Adrenal gland (tissue), 12 donors: Measurements from ENCODE around the gene ENPP5. TPM values are rescaled to one million over a fixed set of nuclear protein-coding genes. Genes with fewer than 3 reads are reported as not detected.

ENCODE experiments used
- DNase-seq, 7 donors: peaks; one replicate each; pipeline ENCODE4 v3.0.0-alpha.2; 2019 to 2020
- H3K27ac ChIP-seq, 5 donors: fragments of 200-600 bp; sonication (generic) in 4 of 5; 1 replicate in 3 of 5; 2 replicates in 2 of 5; pipeline versions ENCODE4 v1.5.1 to v1.8.0; 2016 to 2020; ENCODE audit warnings: mild to moderate bottlenecking in 1 of 5
- H3K27me3 ChIP-seq: fragments of 200-600 bp; 2 replicates; pipeline ENCODE4 v1.8.0; 2021
- H3K36me3 ChIP-seq, 2 donors: fragments of 200-600 bp; replicated peaks in 1 of 2; 1 replicate in 1 of 2; 2 replicates in 1 of 2; pipeline versions ENCODE4 v1.5.1 to v1.8.0; 2018 to 2022
- H3K4me1 ChIP-seq, 2 donors: fragments of 200-600 bp; replicated peaks in 1 of 2; 1 replicate in 1 of 2; 2 replicates in 1 of 2; pipeline versions ENCODE4 v1.5.1 to v1.8.0; 2018 to 2021
- H3K4me3 ChIP-seq, 4 donors: fragments of 200-600 bp; sonication (generic) in 3 of 4; one replicate each; pipeline ENCODE4 v1.5.1; 2016 to 2018
- H3K9me3 ChIP-seq, 3 donors: fragments of 200-600 bp; sonication (generic) in 1 of 3; replicated peaks in 1 of 3; 1 replicate in 2 of 3; 2 replicates in 1 of 3; pipeline versions ENCODE4 v1.5.1 to v1.8.0; 2016 to 2021
- POLR2A ChIP-seq, 2 donors: fragments of 450-650 bp; IDR thresholded peaks; one replicate each; pipeline ENCODE4 v1.6.1; 2017; ENCODE audit warnings: antibody characterized with exemption in 2 of 2, mild to moderate bottlenecking in 2 of 2, moderate library complexity in 1 of 2
- WGBS, 4 donors: extraction: QIAGEN DNeasy Blood & Tissue Kit in 2 of 4; methylation state at CpG; one replicate each; pipeline versions ENCODE4 v1.1.5 to v1.1.7; 2013 to 2017; 5-methylcytosine and 5-hydroxymethylcytosine counted together
- intact Hi-C, 2 donors: fragments of 100-400 bp; cut with DNase I; formaldehyde crosslinking; loops; one replicate each; pipeline versions ENCODE4 v1.14.1 to v1.15.0; 2022 to 2023
- polyA plus RNA-seq, 3 donors: library from polyadenylated mRNA; stranded (reverse); fragments of 200-250 nt in 2 of 3; fragments of 350-450 nt in 1 of 3; fragmentation: Illumina TruSeq in 1 of 3; extraction: RNeasy Lipid Tissue Mini Kit (QIAGEN cat#74804) in 1 of 3; gene quantifications; one replicate each; pipeline ENCODE4 v1.2.3, GENCODE V29; 2013 to 2014
- total RNA-seq, 9 donors: library from RNA; depleted of rRNA in 4 of 9; stranded (reverse); fragments of >200 nt in 4 of 9; fragments of 120-200 nt in 1 of 9; fragmentation: NEBNext Ultra II Directional in 1 of 9; extraction: Animal tissue kit (Norgen Biotek cat#: 25700) in 1 of 9; gene quantifications; one replicate each; pipeline versions ENCODE4 v1.1.0 to v1.2.4, GENCODE V29; 2013 to 2023
- TF ChIP-seq, protein P1 (sequence below), 6 experiments: fragments of 450-650 bp in 4 of 6; fragments of 200-600 bp in 2 of 6; sonication (generic) in 1 of 6; IDR thresholded peaks; 1 replicate in 5 of 6; 2 replicates in 1 of 6; pipeline versions ENCODE4 v1.5.1 to v1.8.0; 2016 to 2021; ENCODE audit warnings: antibody characterized with exemption in 6 of 6, mild to moderate bottlenecking in 2 of 6, moderate library complexity in 1 of 6
- donor health status: healthy with polysubstance abuse.
- donor health status: Bipolar disorder and iron deficiency.
- donor health status: DM: yes; HTN: yes; CAD: no.
- donor health status: DM: no; HTN: no; CAD: no.
- donor health status: DM: no; HTN: no; CAD: no.
- donor health status: DM: yes; HTN: yes; CAD: no.

ENPP5 gene
- total and polyA plus RNA-seq, 12 donors, result 2.2 to 25.7 (median 9.2) TPM

DNA sequence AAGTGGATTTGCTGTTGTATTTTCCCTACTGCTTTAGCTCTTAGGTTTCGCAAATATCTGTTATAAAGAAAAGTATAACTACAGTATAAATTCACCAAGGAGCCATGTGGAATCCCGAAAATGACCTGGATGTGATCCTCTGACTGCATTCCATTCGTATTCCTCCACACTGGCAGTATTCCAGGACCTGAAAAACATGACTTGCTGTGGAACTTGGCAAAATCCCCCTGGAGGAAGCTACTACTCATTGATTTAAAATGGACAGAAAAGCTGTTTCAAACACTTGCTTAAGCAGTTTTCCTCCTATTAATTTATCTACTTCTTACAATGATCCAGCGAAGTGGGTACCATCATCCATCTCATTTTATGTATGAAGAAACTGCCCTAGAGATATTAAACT, 13.3 kb upstream of the ENPP5 start:
- peak overlapping the region in 1 of 5 donors; percentile 31 for H3K27ac ChIP-seq
- peaks cover 0 to 18% of the 10 kb centered on the region in 2 donors for H3K4me1 ChIP-seq
- H3K27me3 ChIP-seq, result no peaks in the 10 kb centered on the region
- 42 to 59% (median 55%) methylated on average over 4 of the region's 4 CpGs for WGBS, 4 donors
- TF ChIP-seq, protein P1, sequence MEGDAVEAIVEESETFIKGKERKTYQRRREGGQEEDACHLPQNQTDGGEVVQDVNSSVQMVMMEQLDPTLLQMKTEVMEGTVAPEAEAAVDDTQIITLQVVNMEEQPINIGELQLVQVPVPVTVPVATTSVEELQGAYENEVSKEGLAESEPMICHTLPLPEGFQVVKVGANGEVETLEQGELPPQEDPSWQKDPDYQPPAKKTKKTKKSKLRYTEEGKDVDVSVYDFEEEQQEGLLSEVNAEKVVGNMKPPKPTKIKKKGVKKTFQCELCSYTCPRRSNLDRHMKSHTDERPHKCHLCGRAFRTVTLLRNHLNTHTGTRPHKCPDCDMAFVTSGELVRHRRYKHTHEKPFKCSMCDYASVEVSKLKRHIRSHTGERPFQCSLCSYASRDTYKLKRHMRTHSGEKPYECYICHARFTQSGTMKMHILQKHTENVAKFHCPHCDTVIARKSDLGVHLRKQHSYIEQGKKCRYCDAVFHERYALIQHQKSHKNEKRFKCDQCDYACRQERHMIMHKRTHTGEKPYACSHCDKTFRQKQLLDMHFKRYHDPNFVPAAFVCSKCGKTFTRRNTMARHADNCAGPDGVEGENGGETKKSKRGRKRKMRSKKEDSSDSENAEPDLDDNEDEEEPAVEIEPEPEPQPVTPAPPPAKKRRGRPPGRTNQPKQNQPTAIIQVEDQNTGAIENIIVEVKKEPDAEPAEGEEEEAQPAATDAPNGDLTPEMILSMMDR (IDR thresholded peaks at IDR 0.05), result peak in 3 of 6 experiments; percentile 13 to 29 (median 16)
- no peak for TF ChIP-seq POLR2A (IDR thresholded peaks at IDR 0.05)
- no peak overlapping the region for H3K4me3 ChIP-seq
- DNase-seq, result peak in 6 of 7 donors; percentile 23 to 68 (median 58)
- H3K36me3 ChIP-seq, result no peaks in the 10 kb centered on the region
- H3K9me3 ChIP-seq, result no peaks in the 10 kb centered on the region
- intact Hi-C loops, result no loop called here

DNA sequence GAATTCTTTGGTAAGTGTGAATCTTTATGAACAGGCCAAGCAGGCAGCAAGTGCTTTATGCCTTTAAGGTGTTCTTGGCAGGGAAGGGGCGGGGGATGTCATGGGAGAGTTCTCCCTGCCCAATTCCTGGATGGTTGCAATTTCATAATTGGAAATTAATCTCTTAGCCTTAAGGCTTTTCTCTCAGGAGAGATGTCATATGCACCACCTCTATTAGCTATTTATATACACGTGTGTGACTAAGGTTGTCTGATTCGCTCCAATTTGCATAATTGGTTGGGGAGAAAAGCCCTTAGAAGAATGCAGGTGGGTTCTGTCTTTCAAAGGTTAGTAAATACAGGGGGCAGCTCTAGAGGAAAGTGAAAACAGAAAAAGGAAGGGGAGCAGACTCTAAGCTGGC, 5.2 kb upstream of the ENPP5 start:
- H3K27me3 ChIP-seq, result peaks cover under 1% of the 10 kb centered on the region
- H3K27ac ChIP-seq, result no peak overlapping the region
- no peaks in the 10 kb centered on the region for H3K4me1 ChIP-seq
- H3K9me3 ChIP-seq, result no peaks in the 10 kb centered on the region
- intact Hi-C loops, result no loop called here
- WGBS, 4 donors, result 69 to 83% (median 77%) methylated on average over 3 of the region's 3 CpGs
- DNase-seq, result no peak
- H3K36me3 ChIP-seq, result no peaks in the 10 kb centered on the region
- TF ChIP-seq, protein P1 (IDR thresholded peaks at IDR 0.05), result no peak
- no peak for TF ChIP-seq POLR2A (IDR thresholded peaks at IDR 0.05)
- H3K4me3 ChIP-seq, result no peak overlapping the region

DNA sequence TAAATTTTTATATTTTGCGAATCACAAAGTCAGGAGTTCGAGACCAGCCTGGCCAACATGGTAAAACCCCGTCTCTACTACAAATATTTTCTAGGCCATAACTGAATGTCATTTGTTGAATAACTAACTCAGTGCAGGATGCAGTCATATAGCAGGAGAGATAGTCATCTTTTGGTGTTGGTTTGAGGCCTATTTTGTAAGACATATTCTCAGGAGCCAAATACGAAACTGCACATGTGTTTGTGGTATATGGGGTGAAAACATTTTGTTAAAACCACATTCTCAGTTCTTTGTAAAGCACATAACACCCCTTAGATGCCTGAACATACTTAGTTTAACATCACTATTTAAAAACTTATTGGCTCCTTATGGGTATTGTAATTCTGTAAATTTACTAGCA, 4.7 kb upstream of the ENPP5 start:
- Histone ChIP-seq H3K4me1 (no peaks in the 10 kb centered on the region), H3K27ac (no peak overlapping the region), H3K4me3 (no peak overlapping the region), H3K9me3 (no peaks in the 10 kb centered on the region), H3K36me3 (no peaks in the 10 kb centered on the region), H3K27me3 (peaks cover 4% of the 10 kb centered on the region)
- no peak for DNase-seq
- TF ChIP-seq, protein P1 (IDR thresholded peaks at IDR 0.05), result no peak
- TF ChIP-seq POLR2A (IDR thresholded peaks at IDR 0.05), result no peak
- intact Hi-C loops, result no loop called here
- WGBS, 4 donors, result 85 to 94% (median 89%) methylated on average over 4 of the region's 4 CpGs

DNA sequence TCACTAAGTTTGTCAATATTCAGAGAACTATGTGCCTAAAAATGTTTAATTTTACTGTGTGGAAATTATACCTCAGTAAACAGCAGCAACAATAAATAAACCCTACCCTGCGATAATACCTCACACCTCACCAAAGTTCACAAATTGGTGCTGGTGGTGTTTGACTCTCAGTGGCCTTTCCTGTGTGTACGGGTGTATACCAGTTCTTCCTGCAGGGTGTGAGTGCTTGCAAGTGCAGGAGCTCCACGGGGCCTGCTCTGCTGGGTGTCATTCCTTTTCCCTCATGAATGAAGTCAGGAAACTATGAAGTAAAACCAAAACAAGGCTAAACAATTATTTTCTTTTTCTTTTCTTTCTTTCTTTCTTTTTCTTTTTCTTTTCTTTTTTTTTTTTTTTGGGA, 4.1 kb upstream of the ENPP5 start:
- 78 to 95% (median 85%) methylated on average over 3 of the region's 3 CpGs for WGBS, 4 donors
- H3K9me3 ChIP-seq, result no peaks in the 10 kb centered on the region
- no peak overlapping the region for H3K4me3 ChIP-seq
- no peak for DNase-seq
- peaks cover 4% of the 10 kb centered on the region for H3K27me3 ChIP-seq
- no peaks in the 10 kb centered on the region for H3K36me3 ChIP-seq
- peaks cover 0 to 3% of the 10 kb centered on the region in 2 donors for H3K4me1 ChIP-seq
- H3K27ac ChIP-seq, result no peak overlapping the region
- TF ChIP-seq POLR2A (IDR thresholded peaks at IDR 0.05), result no peak
- TF ChIP-seq, protein P1 (IDR thresholded peaks at IDR 0.05), result no peak
- intact Hi-C loops, result no loop called here
